Measurements from ENCODE around the gene HOXD9.

DNA sequence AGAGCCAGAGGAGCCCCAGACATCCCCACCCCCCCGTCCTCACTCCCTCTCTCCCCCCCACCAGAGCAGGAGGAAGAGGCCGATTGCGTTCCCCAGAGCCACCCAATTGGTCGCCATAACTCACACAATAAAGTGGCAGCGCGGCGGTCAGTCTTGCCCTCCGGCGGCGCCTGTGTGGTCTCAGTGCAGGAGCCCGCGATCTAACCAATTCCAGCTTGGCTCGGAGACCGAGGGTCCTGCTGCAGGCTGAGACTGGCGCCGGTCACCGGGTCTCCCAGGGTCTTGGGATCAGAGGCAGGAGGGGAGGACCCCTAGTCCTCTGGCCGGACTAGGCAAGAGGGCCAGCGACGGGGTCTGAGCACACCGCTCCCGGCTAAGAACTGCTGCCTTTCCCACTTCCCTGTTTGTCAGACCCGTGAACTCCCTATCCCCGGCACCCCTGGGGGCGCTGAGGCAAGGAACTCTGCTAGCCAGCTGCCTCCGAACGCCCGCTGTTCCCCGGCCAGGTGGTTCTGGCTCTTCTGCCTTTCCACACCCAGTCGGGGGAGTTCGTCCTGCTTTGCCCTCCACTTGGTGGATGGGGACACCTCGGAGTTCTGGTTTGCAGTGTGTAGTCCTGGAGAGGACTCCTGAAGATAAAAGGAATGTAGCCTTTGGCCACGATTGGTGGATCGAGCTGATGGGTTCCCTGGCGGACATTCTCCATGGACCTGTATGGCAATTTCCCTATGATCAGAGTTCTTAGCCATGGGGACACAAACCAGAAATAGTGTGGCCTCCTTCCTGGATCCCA is 24.0 kb upstream of the HOXD9 start:
- no peak for TF ChIP-seq GABPA (IDR thresholded peaks at IDR 0.05; ENCODE audit: borderline replicate concordance, insufficient read depth, low read length)
- TF ChIP-seq, protein P1, sequence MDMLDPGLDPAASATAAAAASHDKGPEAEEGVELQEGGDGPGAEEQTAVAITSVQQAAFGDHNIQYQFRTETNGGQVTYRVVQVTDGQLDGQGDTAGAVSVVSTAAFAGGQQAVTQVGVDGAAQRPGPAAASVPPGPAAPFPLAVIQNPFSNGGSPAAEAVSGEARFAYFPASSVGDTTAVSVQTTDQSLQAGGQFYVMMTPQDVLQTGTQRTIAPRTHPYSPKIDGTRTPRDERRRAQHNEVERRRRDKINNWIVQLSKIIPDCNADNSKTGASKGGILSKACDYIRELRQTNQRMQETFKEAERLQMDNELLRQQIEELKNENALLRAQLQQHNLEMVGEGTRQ (IDR thresholded peaks at IDR 0.05; ENCODE audit: low read length), result no peak
